Stimulated activated CD4-positive, alpha-beta T cell treated with anti-CD3 and anti-CD28 coated beads, Interleukin-2, amount 100 ng/mL, for 4 hours (primary cell): ENCODE measurements around the gene TRIOBP.

Source experiments
- DNase-seq: peaks from one replicate; pipeline ENCODE4 v3.0.0-alpha.2; 2020; ENCODE audit warnings: low read depth

Gene TRIOBP

DNA sequence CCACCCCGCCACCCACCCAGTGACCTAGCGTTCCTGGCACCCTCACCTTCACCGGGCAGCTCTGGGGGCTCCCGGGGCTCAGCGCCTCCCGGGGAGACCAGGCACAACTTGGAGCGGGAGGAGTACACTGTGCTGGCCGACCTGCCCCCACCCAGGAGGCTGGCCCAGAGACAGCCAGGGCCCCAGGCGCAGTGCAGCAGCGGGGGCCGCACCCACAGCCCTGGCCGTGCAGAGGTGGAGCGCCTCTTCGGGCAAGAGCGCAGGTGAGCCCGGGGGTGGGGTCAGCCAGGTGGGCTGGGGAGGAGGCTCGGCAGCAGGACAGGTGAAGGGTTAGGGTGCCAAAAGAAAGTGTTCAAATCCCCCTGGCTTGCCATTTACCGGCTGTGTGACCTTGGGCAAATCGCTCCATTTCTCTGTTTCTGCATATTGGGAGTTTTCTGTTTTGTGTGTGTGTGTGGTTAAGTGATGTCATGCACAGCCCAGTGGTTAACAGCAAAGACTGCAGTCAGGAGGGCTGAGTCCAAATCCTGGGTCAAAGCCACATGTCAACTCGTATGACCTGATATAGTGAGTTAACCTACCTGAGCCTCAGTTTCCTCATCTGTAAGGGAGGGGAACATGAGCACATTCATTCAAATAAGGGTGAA is 29.5 kb downstream of the TRIOBP start:
- DNase-seq = no peak

DNA sequence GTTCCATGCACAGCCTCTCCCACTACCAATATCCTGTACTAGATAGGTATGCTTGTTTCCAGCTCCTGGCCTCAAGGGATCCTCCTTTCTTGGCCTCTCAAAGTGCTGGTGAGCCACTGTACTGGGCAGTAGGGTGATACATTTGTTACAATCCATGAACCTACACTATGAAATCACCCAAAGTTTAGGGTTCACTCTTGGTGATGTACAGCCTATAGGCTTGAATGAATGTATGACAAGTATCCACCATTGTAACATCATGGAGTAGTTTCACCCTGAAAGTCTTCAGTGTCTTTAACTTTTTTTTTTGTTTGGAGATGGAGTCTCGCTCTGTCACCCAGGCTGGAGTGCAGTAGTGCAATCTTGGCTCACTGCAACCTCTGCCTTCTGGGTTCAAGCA is 31.8 kb downstream of the TRIOBP start:
- no peak for DNase-seq

DNA sequence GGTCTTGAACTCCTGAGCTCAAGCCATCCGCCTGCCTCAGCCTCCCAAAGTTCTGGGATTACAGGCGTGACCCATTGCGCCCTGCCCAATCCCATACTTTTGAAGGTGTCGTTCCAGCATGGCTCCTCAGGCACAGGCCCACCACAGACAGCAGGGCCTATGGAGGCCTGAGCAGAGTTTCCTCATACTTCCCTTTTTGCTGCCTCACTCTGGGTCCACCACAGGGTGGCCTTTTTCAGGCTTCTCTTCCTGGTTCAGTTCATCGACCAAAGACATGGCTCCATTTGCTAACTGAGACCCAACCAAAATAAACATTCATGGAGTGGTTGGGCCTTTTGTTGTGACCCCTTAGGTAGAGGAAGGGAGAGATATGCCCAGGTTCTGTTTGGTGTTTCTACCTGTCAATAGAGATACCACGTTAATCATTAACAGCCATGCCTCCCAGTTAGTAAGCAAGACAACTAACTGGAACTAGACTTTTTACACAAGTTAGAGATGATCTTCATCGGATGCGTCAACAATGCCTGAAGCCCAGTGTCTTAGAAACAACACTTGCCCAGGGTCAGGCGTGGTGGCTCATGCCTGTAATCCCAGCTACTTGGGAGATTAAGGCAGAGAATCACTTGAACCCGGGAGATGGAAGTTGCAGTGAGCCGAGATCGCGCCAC is 35.1 kb downstream of the TRIOBP start:
- DNase-seq = no peak

DNA sequence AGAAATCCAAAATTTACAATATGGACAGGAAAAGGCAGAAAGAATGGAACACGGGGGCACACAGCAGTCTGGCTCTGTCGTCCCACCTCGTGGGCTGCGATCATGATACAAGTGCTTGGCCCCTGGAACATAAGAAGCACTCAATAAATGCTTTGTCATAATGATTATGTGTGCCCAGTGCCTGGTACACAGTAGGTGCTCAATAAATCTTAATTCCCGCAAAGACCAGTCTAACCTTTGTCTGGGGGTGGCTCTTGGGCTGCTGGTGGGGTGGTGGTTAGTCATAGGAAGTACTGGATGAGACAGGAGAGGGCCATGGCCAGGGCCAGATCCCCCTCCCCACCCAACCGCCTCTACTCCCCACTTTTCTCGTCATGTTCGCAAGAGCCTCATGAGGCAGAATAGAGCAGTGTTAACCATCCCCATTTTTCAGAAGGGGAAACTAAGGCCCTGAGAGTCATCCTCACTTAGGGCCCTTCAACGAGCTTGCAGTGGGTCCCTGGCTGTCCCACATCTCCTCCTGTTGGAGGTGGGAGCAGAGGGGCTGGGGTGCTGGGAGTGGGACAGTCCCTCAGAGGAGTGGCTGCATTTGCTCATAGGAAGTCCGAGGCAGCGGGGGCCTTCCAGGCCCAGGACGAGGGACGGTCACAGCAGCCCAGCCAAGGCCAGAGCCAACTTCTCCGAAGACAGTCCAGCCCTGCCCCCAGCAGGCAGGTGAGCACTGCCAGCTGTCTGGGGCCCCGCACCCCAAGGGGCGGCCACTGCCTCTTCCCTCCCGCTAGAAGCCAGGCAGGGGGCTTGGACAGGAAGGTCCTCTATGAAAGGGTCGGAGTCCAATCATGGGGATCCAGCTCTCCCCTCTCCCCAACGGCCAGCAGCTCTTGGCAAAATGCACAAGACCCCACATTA is 36.1 kb downstream of the TRIOBP start:
- DNase-seq = no peak

DNA sequence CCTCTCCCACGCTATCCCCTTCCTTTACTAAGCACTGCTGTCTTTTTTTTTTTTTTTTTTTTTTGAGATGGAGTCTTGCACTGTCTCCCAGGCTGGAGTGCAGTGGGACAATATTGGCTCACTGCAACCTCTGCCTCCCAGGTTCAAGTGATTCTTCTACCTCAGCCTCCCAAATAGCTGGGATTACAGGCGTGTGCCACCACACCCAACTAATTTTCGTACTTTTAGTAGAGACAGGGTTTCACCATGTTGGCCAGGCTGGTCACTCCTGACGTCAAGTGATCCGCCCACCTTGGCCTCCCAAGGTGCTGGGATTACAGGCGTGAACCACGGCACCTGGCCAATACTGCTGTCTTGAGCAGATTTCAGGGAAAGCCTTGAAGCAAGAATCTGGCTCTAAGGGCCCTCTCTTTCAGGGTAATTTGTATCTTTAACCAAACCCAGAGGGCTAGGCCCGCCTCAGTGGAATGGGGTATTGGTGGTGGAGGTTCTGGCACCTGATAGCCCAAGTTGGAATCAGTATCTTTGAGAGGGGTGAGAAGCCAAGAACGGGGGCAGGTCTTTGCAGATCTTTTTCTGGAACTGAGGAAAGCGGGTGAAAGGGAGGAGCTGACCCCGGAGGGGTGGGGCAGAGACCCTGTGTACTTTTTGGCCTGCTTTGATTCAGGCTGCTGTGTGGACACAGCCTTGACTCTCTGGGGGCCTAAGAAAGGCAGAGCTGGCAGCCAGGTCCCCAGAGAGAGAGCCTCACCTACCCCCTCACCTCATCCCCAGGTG is 37.0 kb downstream of the TRIOBP start:
- no peak for DNase-seq

DNA sequence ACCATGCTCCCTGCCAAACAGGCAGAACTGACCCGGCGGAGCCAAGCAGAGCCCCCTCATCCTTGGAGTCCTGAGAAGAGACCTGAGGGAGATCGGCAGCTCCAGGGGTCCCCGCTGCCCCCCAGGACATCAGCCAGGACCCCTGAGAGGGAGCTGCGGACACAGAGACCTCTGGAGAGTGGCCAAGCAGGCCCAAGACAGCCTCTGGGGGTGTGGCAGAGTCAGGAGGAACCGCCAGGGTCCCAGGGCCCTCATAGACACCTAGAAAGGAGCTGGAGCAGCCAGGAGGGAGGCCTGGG is 37.5 kb downstream of the TRIOBP start:
- DNase-seq = no peak

DNA sequence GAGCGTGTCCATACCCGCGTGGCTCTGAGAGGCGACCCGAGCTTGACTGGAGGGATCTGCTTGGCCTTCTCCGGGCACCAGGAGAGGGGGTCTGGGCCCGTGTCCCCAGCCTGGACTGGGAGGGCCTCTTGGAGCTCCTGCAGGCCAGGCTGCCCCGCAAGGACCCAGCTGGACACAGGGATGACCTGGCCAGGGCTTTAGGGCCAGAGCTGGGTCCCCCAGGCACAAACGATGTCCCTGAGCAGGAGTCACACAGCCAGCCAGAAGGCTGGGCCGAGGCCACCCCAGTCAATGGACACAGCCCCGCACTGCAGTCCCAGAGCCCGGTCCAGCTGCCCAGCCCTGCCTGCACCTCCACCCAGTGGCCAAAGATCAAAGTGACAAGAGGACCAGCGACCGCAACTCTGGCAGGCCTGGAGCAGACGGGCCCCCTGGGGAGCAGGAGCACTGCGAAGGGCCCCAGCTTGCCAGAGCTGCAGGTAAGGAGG is 38.2 kb downstream of the TRIOBP start:
- no peak for DNase-seq

DNA sequence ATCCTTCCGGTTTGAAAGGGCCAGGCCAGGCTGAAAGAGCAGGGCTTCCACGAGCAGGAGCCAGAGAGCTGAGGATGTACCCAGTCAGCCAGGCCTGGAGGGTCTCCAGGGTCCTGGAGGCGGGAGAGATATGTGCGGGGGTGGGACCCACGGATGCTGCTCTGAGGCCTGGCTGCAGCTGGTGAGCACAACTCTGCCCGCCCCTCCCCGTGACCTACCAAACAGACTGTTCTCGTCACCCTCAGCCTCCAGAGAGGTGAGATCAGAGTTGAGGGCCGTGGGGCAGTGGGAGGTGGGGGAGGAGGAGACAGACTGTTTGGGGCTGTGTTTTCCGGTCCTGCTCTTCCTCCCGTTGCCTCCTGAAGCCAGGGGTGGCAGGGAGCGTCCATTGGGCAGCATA is 42.2 kb downstream of the TRIOBP start:
- DNase-seq = no peak

DNA sequence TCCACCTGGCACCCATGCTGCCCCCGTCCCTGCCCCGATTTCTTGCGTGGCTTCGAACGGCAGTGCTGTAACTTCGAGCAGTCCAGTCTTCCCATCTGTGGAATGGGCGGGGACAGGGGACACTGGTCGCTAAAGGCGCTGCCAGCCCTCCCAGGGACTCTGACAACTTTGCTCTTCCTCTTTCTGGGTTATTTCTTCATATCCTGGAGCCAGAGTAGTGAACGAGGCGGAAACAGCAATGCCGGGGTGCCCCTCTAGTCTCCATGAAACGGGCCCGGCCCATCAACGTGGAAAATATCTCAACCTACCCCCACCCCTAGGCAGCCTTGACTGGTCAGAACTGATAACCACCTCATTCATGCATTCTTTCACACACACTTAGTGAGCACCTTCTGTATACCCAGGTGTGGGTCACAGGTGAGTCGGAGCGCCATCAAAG is 42.8 kb downstream of the TRIOBP start:
- no peak for DNase-seq

DNA sequence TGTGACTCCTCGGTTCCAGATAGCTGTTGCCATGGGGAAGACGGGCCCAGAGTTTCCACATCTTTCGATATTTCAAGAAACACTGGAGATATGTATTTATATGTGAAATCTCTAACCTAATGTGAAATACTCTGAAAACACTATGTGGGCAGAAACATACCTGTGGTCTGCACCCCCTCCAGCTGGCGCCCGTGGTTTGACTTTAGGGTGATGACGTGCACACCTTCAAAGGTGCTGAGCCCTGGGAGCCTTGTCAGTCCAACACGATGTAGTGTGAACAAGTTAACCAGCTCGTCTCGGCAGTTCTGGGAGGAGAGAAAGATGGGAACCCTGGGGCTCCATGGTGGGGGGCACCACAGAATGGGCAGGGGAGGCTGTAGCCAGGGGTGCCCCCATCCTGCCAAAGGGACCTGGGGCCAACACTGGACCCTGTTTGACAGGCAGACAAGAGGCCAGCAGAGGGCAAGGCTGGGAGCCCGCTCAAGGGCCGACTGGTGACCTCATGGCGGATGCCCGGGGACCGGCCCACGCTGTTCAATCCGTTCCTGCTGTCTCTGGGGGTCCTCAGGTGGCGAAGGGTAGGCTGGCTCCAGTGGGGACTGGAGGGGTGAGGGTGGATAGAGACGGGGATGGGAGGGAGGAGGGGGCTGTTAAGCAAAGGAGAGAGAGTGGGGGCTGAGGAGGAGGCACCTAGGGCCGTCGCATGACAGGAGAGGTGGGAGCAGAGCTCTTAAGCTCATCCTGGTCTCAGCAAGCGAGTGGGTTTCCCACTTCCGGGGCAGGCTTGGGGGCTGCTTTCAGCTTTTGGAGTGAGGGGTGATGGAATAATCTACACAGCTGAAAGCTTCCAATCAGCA is 43.8 kb downstream of the TRIOBP start:
- no peak for DNase-seq

DNA sequence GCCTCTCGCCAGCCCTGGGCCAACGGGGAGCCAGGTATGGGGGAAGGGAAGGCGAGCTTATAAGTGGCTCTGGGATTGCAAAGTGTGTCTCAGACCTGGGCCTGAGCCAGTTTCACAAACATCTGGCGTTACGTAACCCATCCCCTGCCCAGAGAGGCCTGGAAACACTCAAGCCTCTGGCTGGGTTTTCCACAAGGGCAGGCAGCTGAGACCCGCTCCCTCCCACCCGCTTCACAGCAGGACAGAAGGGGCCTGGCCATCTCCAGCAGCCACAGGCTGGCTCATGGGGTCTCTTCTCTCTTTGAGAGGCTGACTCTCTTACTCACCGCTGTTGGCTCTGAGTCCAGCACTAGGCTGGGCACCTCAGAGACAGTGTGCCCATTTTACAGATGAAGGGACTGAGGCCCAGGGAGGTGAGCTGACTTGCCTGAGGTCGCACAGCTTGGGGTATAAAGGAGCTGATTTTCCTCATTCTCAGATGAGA is 44.5 kb downstream of the TRIOBP start:
- no peak for DNase-seq

DNA sequence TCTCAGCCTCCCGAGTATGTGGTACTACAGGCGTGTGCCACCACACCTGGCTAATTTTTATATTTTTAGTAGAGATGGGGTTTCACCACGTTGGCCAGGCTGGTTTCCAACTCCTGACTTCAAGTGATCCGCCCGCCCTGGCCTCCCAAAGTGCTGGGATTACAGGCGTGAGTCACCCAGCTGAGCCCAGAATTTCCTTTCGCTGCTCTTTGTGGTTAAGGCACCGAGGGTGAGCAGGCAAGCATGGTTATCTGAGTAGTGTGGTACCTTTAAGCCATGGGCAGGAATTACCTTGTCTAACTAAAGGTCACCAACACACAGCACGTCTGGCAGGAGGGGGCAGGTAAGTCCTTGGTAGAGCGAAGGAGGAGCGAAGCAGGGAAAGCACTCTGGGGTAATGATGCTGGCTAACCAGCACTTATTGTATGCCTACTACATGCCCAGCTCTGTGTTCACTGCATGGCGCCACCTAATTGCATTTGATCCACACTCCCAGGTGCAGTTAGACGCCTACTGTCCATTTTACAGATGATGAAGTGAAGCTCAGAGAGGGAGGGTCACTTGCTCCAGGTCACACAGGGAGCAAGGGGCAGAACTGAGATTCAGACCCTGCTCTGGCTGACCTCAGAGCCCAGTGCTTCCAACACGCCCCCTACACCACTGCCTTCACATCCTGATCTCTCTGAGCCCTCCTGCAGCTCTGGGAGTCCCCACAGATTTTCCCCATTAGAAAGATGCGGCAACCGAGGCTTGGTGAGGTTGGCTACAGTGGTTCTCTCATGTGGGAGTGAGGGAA is 45.7 kb downstream of the TRIOBP start:
- no peak for DNase-seq

DNA sequence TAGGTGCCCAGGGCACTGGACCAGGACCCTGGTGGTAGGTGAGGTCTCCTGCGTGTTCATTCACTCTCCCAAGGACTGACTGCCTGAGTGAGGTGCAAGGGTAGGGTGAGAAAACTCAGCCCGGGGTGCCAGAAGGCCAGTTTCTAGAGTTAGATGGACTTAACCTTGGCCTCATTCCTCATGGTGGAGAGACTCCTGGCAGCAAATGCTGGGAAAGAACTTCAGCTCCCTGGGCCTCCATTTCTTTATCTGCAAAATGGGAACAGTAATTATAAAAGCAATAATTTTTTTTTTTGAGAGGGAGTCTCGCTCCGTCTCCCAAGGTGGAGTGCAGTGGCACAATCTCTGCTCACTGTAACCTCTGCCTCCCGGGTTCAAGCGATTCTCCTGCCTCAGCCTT is 47.7 kb downstream of the TRIOBP start:
- DNase-seq = no peak

DNA sequence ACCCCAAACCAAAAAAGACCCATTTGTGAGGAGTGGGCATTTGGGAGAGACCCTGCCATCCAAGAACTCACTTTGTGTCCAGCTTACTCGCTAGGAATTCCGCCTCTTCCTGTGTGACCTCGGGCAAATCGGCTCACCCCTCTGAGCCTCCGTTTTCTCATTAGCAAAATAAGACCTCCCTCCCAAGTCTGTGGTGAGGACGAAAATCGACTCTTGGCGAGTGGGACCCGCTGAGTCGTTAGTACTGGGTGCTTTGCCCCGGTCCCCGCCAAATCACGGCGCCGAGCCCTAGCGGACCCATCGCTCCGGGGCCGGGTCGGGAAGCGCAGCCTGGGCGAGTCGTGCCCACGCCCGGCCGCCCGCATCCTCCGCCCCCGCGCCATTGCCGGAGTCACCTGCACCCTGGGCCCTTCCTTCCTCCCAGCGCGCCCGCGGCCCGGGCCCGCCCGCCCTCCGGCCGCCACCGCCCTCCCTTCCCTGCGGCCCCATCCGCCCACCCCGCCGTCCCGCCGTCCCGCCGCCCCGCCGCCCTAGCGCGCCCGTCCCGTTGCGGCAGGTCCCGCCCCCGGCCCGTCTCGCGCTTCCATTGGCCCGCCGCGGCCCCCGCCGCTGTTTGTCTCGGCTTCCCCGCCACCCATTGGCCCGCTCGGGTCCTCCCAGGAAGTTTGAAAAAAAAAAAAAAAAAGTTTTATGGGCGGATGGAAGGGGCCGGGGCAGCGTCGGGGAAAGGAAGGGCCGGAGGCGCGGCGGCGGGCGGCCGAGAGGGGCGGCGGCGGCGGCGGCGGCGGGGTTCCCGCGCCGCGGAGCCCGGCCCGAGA is 48.9 kb downstream of the TRIOBP start:
- DNase-seq = peak; percentile 81

DNA sequence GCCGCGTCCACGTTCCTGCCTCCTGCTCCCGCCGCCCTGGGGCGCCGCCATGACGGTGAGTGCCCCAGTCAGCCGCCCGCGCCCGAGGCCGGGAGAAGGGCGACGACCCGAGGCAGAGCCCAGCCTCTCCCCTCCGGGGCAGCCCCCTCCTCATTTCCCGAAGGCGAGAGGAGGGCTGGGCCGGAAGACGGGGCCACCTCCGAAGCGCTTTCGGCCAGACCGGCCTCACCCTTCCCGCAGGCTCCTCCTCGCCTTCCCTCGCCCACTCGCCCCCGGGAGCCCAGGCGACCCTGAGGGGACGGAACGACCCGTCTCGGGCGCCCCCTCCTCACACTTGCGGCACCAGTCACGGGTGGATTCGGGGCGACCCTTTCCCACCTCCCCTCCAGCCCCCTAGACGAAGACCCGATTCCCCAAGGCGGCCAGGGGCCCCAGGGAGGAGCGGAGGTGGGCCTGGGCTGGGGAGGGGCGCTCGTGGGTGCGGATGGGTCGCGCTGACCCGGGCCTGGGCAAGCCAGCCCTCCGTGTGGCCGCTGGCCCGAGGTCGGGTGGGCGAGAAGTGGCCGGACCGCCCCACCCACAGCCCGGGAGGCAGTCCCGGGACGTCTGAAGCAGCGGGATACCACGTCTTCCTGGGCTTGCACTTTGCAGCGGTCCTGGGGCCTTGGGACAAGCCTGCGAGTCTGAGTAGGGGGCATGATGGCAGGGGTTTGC is 49.7 kb downstream of the TRIOBP start:
- DNase-seq = peak; percentile 14

DNA sequence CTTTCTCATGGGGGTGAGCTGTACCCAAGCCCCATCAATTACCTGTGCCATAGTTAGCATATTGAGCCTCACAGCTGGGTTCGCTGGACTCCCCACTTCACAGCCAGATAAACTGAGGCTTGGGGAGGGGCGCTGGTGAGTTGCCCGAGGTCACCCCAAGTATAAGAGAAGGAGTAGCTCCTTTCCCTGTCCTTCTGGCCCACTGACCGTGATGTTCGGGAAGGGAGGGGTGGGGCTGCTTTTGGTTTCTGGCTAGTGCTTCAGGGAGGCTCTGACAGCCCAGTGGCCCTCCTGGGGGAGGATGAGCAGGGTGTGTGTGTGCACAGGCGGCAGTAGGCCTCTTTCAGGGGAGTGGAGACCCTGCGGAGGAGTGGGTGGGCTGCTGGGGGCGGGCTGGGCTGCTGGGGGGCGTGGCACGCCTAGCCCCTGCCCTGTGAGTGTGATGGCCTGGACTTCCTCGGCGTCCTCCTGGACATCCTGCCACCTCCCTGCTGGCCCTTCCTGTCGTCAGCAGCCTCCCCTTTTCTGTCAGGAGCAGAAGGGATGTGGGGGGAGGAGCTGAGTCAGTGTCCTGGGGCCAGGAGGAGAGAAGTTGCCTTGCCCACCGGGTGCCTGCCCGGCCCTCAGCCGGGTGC is 50.3 kb downstream of the TRIOBP start:
- no peak for DNase-seq

DNA sequence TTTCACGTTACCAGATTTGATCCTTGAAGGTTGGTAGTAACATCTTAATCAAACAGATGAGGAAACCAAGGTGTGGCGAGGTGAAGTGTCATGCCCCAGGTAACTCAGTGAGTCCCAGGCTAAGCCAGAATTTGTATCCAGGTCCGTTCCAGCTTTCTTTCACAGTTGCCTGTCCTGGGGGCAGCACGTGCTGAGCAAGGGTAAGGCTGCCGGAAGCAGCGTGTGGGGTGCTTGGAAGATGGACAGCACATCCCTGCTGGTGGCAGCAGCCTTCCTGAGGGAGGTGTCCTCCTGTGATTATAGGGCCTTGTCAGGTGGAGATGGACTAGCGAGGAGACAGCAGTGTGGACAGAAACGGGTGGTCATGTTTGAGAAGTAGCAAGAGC is 50.9 kb downstream of the TRIOBP start:
- DNase-seq = no peak

DNA sequence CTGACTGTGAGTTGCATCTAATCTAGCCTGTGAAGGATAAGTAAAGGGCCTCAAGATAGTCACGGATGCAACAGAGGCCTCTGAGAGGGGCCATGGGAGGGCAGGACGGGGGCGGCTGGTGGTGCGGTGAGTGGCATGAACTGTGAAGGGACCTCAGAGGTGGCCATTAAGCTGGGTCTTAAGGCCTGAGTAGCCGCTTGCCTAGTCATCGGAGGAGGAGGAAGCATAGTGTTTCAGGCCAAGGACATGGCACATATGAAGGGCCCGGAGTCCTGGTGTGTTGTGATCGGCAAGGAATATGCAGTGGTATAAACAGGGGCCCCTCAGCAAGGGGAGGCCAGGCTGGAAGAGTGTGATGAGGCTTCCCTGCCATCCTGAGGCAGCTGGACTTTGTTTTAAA is 51.8 kb downstream of the TRIOBP start:
- DNase-seq = no peak
